HG02763 (cell line): ENCODE results near the gene METAP1.
"Not testable (repeated sequence)": the region's sequence is repeated elsewhere in the genome, so short reads cannot be mapped to it uniquely, and the experiment has no call there.

Source experiments
- ATAC-seq: cut with Tn5 transposase; IDR thresholded peaks from one replicate; pipeline ENCODE4 v1.9.1; 2021; ENCODE audit warnings: mild to moderate bottlenecking, moderate library complexity; ENCODE audit not compliant: unreplicated experiment

The METAP1 gene

DNA sequence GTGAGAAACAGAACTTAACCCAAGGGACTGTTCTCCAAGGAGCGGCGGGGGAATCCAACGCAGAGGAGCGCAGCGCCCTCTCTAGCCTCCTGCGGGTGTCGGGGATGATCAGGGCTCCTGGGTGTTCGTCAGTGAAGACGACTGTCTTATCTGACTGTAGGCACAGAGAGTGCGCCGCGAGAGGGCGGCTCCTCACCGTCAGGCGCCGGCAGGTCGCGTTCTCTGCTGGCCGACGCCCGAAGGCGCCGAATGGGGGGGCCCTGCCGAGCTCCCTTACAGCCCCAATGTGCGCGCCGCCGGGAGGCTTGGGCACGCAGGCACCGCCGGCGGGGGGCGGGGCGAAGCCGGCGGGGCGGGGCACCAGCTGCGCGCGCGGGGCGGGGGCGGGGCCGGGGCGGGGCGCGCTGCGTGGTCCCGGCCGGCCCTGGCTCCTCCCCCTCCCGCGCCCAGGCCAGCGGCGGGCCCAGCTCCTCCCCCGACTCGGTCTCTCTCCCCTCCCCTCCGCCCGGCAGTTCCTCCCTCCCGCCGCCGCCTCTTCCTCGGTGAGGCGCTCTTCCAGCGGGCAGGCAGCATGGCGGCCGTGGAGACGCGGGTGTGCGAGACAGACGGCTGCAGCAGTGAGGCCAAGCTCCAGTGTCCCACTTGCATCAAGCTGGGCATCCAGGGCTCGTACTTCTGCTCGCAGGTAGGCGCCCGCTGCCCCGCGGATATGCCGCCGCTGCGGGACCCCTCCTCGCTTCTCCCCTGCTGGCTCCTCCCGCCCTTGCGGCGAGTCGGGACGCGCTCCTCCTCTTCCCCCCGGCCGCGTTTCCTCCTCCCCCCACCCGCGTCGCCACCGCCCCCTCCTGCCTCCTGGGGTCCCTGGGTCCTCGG lies at the start of gene METAP1:
Gene METAP1 (plus strand): TSS at position 539 of the 873 bp plus-strand sequence. CDS start 33 bp downstream, at position 572.
- ATAC-seq = peak; percentile 95

DNA sequence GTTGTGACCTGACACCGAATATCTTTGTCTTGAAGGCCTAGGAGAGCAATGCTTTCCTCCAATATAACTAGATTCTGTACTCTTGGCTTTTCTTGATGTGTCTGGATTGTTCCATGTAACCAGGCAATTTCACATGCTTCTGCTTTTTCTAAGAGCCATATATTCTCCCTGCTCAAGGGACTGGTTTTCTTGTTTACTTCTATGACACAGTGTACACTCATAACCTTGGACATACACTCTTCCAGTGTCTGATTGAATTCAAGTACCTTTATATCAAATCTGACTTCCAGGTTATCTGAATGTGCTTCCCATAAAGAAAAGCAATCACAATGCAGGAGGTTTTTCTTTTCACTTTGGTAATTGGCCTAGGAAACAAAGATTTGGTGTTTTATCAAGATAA lies 49.2 kb upstream of the METAP1 start:
- no peak for ATAC-seq

DNA sequence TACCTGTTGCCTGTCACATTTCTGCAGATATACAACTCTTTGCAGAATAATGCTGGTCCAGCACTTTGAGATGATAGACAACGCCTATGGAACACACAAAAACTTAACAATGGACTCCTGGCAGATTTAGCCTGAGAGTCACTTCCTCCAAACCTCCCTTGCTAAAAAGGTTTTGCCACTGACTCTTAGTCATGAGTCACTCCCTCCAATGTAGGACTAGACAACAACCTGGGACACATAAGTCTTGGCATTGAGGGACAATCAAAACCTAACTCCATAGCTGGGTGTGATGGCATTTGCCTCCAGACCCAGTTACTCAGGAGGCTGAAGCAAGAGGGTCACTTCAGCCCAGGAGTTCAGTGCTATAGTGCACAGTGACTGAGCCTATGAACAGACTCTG lies 44.6 kb upstream of the METAP1 start:
- ATAC-seq = no peak

DNA sequence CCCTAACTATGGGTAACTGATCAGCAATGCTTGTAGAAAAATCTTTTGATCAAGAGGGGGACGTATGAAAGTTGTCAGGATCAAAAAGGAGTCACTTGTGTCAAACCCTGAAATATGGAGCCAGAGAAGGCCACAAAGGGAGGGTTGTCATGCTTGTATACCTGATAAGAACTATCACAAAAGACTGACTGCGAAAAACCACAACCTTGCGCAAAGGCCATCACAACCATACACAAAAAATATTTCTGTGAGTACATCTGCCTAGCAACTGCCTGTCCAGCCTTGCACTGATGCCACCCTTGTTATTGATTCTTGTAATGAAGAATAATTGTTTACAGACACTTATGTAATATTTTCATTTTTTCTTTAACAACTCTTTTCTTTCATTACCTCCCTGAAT lies 43.8 kb upstream of the METAP1 start:
- no peak for ATAC-seq

DNA sequence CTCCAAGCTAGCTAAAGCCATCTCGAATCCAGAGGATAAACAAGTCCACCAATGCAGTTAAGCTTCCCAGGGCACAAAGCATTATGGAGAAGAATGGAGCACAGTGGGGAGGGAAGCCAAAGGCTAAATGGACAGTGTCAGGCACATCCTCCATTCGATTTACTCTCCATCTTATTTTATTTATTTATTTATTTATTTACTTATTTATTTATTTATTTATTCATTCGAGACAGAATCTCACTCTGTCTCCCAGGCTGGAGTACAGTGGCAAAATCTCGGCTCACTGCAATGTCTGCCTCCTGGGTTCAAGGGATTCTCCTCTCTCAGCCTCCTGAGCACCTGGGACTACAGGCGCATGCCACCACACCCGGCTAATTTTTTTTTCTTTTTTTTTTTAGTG lies 40.3 kb upstream of the METAP1 start:
- no peak for ATAC-seq

DNA sequence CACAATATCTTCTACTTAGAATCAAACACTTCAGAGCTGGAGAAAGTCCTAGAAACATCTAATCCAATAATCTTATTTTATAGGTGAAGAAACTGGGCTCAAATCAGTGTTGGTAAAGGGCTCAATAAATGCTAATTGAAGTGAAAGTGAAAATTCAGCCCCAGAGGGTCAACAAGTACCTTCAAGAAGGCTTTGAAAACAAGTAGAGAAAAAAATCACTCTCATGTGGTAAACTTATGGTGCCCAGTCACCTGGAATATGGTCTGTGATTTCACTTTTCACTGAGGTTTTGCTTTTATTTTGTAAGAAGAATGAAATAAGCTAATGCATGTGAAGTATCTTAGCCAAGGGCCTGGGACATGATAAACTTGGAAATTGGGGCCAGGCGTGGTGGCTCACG lies 37.5 kb upstream of the METAP1 start:
- ATAC-seq = no peak

DNA sequence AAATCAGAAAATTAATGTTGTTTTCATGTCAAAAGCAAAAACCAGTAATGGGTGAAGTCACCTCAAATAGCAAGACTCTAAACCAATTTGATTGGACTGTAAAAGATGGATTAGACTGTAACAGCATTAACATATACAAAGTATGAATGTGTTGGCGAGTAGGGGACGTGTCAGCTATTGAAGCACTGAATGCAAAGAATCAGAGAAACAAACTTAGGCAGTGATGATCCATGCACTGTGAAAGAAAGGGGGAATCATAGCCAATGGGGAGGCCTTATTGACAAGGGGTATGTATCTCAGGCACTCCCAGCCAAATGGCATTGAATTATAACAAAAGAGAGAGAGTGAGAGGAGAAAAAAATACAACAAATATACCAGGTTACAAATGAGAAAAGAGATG lies 36.1 kb upstream of the METAP1 start:
- ATAC-seq = no peak

DNA sequence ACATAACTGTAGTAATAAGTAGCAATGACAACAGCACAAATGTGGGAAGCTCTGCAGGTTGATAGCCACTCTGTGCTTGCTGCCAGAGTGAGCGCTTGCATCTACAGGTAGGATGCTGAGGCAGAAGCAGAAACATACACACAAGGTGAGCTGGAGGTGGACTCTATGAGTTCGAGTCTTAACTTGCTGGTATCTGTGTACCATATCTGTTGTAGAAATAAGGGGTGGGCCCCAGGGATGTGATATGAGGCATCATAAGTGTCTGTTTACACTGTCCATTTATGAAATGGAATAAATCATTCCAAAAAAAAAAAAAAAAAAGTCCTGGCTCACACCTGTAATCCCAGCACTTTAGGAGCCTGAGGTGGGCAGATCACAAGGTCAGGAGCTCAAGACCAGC lies 33.8 kb upstream of the METAP1 start:
- ATAC-seq = no peak

DNA sequence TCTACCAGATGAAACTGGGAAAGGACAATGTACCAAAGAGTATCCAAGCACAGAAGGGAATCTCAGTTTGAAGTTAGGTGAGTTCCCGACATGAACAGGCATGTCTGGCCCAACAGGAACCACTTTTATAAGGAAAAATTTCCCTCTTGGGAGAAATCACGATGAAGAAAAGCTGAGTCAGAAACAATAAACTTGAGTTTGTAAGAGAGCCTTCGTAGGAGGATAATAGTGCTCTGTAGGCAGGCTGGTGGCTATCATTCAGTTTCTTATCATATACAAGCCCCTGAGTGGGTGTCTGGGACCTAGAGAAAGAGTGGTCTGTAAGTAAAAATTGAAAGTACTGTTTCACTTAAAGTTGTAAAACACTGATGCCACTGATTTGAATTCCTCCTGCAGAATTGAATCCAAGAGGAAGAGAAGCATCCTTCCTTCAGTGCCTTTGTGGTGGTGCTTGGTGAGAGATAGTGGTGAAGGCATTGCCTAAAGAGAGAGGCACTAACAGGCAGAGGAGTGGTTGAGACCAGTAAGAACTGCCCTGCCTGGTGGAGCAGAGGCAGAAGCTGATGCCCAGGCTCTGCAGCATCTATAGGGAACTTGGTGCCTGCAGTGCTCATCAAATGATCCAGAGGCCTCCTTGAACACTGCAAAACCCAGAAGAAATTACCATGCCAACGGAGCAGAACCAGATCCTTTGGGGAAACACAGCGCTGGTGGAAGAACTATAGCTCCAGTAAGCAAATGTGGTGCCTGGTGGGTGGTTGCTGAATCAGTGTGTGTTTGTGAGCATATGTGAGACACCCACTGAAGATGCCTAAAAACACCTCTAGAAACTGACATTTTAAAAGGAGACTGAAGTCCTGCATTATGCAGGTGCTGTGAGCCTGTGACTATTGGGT lies 31.7 kb upstream of the METAP1 start:
- no peak for ATAC-seq

DNA sequence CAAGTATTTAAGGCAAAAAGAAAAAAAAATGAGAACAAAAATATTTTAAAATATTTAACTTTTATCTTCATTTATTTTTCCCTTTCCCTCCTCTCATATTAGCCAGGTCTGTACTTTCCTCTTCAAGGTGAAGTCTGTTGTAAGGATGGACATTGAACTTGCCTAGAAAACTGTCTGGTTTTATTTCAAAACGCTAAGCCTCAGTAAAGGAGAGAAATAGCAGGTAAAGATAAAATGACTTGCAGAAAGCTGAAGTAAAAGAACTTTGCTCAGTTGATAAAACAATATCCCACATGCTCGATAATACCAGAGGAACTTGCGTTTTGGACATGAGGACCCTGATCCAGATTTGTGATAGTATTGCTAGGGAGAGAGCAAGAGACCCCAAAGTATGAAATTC lies 28.6 kb upstream of the METAP1 start:
- no peak for ATAC-seq

DNA sequence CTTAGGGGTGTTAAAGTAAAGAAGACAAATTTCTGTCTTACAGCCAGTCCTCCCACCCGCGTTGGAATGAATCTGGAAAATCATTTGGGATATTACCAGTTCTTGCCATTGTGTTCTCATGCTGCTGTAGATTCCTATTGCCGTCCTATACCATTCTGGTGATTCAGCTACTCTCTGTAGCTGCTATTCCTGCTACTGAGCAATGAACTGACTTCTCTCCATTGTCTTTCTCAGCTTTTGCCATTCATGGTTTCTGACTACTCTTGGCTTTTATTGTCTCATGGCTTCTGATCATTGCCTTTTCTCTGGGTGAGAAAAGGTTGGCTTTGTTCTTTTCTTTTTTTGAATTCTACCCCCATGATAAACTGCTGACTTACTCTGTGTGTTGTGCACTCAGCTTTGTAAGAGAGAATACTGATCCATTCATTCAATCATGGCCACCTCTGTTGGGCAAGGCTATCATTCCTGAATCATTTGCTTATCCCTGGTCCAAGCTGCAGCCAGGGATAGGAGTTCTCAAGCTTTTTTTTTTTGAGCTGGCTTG lies 27.7 kb upstream of the METAP1 start:
- no peak for ATAC-seq

DNA sequence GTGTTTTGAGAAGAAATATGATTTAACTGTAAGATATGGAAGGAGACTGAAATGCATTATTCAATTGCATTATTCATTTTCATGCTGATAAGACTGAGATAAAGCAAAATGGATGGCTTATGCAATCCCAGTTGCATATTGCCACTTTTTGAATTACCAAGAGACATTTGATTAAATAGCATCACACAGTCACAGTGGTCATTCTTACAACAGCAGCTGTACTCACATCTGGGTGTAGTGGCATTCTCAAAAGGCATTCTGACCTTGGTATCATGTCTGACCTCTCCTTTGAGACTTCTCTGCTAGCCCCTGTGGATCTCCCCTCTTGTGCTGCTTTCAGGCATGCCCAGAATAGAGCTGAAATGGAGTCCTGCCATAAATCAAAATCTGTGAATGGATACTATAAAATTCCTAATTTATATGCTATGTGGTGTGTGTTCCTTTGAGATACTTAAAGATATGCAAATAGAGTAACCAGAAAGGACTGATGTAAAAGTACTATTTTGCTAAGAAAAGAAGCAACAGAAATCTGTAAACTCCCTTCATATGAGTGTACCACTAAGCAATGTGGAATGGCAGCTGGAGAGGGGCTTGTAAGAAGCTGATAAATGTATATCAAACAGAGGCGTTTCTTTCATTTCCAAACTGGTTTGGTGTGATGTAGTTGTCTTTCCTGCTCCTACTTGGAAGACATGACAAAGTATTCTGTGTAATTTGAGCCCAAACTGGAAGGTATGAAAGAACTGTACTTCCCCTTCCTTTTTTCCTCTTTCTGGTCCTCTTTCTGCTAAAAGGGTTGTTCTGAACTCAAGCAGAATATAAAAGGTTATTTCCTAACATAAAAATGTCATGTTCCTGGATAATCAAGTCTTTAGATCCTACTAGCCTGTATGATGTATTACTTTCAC lies 25.4 kb upstream of the METAP1 start:
- no peak for ATAC-seq

DNA sequence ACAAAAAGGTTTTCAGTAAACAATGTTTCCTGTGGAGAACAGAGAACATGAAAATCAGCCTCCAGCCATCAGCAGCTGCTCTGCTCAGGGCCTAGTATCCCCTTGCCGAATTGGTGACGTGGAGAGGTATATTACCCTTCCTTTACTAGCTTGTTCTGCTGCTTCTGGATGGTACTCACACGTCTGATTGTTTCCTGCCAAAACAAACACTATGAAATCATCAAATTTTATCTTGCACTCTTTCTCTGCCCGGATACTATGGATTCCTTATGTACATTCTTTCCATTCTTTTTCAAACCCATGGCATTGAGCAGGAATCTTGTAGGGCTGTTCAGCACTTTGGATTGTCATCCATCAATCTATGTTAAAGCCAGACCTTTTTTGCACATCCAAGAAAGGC lies 18.8 kb upstream of the METAP1 start:
- no peak for ATAC-seq

DNA sequence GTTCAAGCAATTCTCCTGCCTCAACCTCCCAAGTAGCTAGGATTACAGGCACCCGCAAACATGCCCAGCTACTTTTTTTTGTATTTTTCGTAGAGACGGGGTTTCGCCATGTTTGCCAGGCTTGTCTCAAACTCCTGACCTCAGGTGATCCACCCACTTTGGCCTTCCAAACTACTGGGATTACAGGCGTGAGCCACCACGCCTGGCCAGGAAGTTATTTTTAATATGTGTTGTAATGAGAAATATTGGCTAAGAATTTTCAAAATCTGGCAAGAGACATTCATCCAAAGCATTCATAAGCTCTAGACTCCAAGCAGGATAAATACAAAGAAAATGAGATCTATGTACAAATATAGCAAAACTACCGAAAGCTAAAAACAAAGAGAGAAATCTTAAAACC lies 18.0 kb upstream of the METAP1 start:
- ATAC-seq = no peak

DNA sequence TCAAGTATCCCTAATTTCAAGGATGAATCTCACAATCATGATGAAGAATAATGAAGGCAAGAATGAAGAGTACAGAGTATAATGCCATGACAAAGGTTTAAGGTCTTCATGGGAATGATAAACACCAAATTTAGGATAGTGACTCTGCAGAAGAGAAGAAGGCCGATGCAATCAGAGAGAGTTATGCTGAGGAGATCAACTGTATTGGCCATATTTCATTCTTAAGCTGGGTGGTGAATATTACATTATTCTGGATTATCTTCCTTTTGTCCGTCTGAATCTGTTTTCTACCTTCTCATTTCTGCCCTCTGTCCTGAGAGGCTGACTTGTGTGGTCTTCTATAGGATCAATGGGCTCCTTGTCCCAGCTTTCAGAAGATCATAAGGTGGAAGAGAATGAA lies 7.8 kb upstream of the METAP1 start:
- ATAC-seq = no peak

DNA sequence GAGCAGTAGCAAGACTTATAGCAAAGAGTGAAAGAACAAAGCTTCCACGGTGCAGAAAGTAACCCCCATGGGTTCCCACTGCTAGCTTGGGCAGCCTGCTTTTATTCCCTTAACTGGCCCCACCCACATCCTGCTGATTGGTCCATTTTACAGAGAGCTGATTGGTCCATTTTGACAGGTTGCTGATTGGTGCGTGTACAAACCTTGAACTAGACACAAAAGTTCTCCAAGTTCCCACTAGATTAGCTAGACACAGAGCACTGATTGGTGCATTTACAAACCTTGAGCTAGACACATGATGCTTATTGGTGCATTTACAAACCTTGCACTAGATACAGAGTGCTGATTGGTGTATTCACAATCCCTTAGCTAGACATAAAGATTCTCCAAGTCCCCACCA lies 2.7 kb upstream of the METAP1 start:
- not testable (repeated sequence) for ATAC-seq

DNA sequence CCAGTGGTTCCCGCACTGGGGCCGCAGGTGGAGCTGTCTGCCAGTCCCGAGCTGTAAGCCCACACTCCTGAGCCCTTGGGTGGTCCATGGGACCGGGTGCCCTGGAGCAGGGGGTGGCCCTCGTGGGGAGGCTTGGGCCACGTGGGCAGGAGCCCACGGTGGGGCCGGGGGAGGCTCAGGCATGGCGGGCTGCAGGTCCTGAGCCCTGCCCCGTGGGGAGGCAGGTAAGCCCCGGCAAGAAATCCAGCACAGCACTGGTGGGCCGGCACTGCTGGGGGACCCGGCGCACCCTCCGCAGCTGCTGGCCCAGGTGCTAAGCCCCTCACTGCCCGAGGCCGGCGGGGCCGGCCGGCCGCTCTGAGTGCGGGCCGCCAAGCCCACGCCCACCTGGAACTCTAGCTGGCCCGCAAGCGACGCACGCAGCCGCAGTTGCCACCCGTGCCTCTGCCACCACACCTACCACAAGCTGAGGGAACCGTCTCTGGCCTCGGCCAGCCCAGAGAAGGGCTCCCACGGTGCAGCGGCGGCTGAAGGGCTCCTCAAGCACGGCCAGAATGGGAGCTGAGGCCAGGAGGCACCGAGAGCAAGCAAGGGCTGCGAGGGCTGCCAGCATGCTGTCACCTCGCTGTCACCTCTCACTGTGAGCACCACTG lies 2.0 kb upstream of the METAP1 start:
- no peak for ATAC-seq

DNA sequence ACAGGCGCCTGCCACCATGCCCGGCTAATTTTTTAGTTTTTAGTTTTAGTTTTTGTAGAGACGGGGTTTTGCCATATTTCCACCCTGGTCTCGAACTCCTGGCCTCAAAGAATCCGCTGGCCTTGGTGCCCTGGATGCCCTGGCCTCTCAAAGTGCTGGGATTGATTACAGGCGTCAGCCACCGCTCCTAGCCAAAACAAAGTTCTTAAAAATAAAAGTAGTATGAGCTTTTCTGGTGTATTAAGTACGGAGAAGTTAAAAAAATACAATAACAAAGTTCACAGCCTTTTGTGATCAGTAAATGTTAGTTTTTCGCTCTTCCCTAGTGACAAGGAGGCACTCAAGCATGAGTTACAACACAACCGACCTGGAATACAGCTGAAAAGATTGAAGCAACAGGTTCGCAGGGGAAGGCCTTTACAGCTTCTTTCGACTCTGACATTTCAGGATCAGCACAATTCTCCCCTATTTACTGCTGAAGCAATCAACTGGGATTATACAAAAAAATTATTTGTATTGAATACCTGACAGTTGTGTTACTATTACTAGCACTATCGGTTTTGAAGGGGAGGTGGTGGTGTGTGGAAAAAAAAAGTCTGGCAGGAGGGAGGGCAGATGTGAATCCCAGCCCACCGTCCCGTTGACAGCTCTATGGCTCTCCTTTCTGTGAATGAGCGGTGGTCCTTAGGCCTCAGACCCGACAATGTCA lies 893 bp upstream of the METAP1 start:
- no peak for ATAC-seq

DNA sequence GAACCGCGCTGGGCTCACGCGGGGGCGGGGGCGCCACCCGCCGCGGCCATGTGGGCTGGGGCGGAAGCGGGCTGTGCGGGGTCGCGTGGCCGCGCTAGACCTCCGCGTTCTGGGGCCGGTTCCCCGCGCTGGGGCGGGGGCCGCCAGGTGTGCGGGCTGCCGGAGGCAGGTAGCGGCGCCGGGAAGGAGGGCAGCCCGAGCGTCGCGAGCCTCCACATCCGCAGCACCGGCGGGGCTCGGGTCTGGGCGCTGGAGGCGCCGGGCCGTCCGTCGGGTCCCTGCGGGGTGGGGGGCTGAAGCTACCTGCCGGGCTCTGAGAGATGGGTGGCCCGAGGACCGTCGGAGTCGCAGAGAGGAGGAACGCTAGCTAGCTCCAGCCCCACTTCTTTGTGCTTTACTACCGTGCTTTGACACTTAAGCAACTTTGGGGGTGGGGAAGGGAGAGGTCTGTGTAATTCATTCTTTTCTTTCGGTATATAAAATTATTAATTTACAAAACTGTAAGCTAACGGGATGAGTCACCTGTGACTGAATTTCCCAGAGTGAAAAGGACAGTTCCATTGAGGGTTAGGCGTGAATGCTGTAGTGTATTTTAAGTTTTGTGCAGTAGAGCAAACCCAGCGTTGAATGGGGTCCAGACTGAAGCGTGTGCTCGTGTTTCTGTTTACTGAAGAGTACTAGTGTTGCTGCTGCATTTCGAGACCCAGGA lies 689 bp downstream of the METAP1 start:
- peak; percentile 18 for ATAC-seq
